ENCODE measurements around the gene ZNF597. TPM values are rescaled to one million over a fixed set of nuclear protein-coding genes. Genes with fewer than 3 reads are reported as not detected.

Gene ZNF597
- total RNA-seq, 2 experiments from 2014 or later = 1.9 to 2.1 TPM

- Histone ChIP-seq H3K4me3 (ENCODE audit: low read depth, low read length, poor library complexity, severe bottlenecking) (no peak overlapping the region), H3K4me1 (ENCODE audit: insufficient read depth, low read length, poor library complexity, severe bottlenecking) (no peaks in the 10 kb centered on the region), H3K79me2 (ENCODE audit: insufficient read depth, low read depth, low read length) (no peaks in the 10 kb centered on the region), H3K9me3 (ENCODE audit: low read length) (no peaks in the 10 kb centered on the region), H4K20me1 (ENCODE audit: insufficient read depth, low read length) (no peaks in the 10 kb centered on the region), H3K36me3 (ENCODE audit: insufficient read depth, low read length) (peaks cover 59% of the 10 kb centered on the region), H3K27ac (ENCODE audit: low read depth, low read length, poor library complexity, severe bottlenecking) (no peak overlapping the region), H3K4me2 (ENCODE audit: low read length) (no peak overlapping the region), H2AFZ (ENCODE audit: low read length) (no peak overlapping the region), H3K9me2 (ENCODE audit: insufficient read depth, low read length) (no peaks in the 10 kb centered on the region)
- no peak for DNase-seq (ENCODE audit: low spot score)
- POLR2A ChIA-PET = interaction anchor here (0.5 to 0.6 kb wide), 2 partner anchors 21 to 82 kb away, joined by 3 to 10 read pairs; no protein-coding TSS in a partner anchor
- intact Hi-C loops (cut with micrococcal nuclease; ENCODE audit: unreplicated experiment) = no loop called here
- BruUV-seq (replicated peaks) = no TSS peak
- CTCF ChIA-PET (ENCODE audit: unreplicated experiment) = no interaction called here
- TF ChIP-seq CTCF (conservative IDR thresholded peaks at IDR 0.05; ENCODE audit: low read length) = no peak
- TF ChIP-seq EZH2phosphoT487 (IDR thresholded peaks at IDR 0.05; ENCODE audit: borderline replicate concordance, low read depth, low read length) = no peak
Observed at GRCh38 chr16:3484318-3485096, 41.2 kb upstream of the ZNF597 start.

GRCh38 chr16:3482659-3483241 lies 39.4 kb upstream of the ZNF597 start:
- Histone ChIP-seq H3K9me3 (ENCODE audit: low read length) (no peaks in the 10 kb centered on the region), H3K27ac (ENCODE audit: low read depth, low read length, poor library complexity, severe bottlenecking) (no peak overlapping the region), H3K4me1 (ENCODE audit: insufficient read depth, low read length, poor library complexity, severe bottlenecking) (no peaks in the 10 kb centered on the region), H3K36me3 (ENCODE audit: insufficient read depth, low read length) (peaks cover 63% of the 10 kb centered on the region), H3K9me2 (ENCODE audit: insufficient read depth, low read length) (no peaks in the 10 kb centered on the region), H2AFZ (ENCODE audit: low read length) (no peak overlapping the region), H3K79me2 (ENCODE audit: insufficient read depth, low read depth, low read length) (no peaks in the 10 kb centered on the region), H4K20me1 (ENCODE audit: insufficient read depth, low read length) (no peaks in the 10 kb centered on the region), H3K4me2 (ENCODE audit: low read length) (no peak overlapping the region), H3K4me3 (ENCODE audit: low read depth, low read length, poor library complexity, severe bottlenecking) (no peak overlapping the region)
- no peak for DNase-seq (ENCODE audit: low spot score)
- POLR2A ChIA-PET = interaction anchor here (0.6 kb wide), 1 partner anchor 164 kb away, joined by 3 read pairs; no protein-coding TSS in a partner anchor
- TF ChIP-seq CTCF (conservative IDR thresholded peaks at IDR 0.05; ENCODE audit: low read length) (no peak), EZH2phosphoT487 (IDR thresholded peaks at IDR 0.05; ENCODE audit: borderline replicate concordance, low read depth, low read length) (no peak)
- CTCF ChIA-PET (ENCODE audit: unreplicated experiment) = no interaction called here
- intact Hi-C loops (cut with micrococcal nuclease; ENCODE audit: unreplicated experiment) = no loop called here
- BruUV-seq (replicated peaks) = no TSS peak
